Neural cell (in vitro differentiated cells): Measurements from ENCODE around the gene SPATA6L. TPM values are rescaled to one million over a fixed set of nuclear protein-coding genes. Genes with fewer than 3 reads are reported as not detected.

Experiments
- H2AFZ ChIP-seq: fragments of 200-600, 300-800 bp; sonication (generic), shearing (Covaris generic); 2 replicates; pipeline ENCODE4 v1.6.0; 2014; ENCODE audit warnings: low read depth, mild to moderate bottlenecking, antibody characterized with exemption, low read length, moderate library complexity
- H3F3A ChIP-seq: fragments of 200-600 bp; shearing (Covaris generic); 2 replicates; pipeline ENCODE4 v1.6.1; 2016; ENCODE audit warnings: mild to moderate bottlenecking, moderate library complexity, mixed read lengths, antibody characterized with exemption, low read length; ENCODE audit not compliant: insufficient read depth, poor library complexity, severe bottlenecking
- H3K27ac ChIP-seq: fragments of 200-600, 300-800 bp; sonication (generic), shearing (Covaris generic); 2 replicates; pipeline ENCODE4 v1.5.1; 2014; ENCODE audit warnings: mild to moderate bottlenecking, low read length, moderate library complexity
- H3K27me3 ChIP-seq: fragments of 300-800, 200-600 bp; sonication (generic), shearing (Covaris generic); 2 replicates; pipeline ENCODE4 v1.6.0; 2014; ENCODE audit warnings: mild to moderate bottlenecking, low read depth, low read length, moderate library complexity; ENCODE audit not compliant: insufficient read depth
- H3K36me3 ChIP-seq: fragments of 300-800, 200-600 bp; sonication (generic), shearing (Covaris generic); 2 replicates; pipeline ENCODE4 v1.5.1; 2014; ENCODE audit warnings: mild to moderate bottlenecking, antibody characterized with exemption, low read length, moderate library complexity; ENCODE audit not compliant: insufficient read depth
- H3K4me2 ChIP-seq: fragments of 300-800, 200-600 bp; sonication (generic), shearing (Covaris generic); 2 replicates; pipeline ENCODE4 v1.6.0; 2014; ENCODE audit warnings: mild to moderate bottlenecking, low read length
- H3K4me3 ChIP-seq: fragments of 300-800, 200-600 bp; sonication (generic), shearing (Covaris generic); 2 replicates; pipeline ENCODE4 v1.5.1; 2014; ENCODE audit warnings: mild to moderate bottlenecking, low read length, moderate library complexity
- H3K79me2 ChIP-seq: fragments of 200-600 bp; shearing (Covaris generic); replicated peaks from 2 replicates; pipeline ENCODE4 v1.6.0; 2014; ENCODE audit warnings: mild to moderate bottlenecking, low read length, moderate library complexity; ENCODE audit not compliant: insufficient read depth
- H3K9ac ChIP-seq: fragments of 300-800, 200-600 bp; sonication (generic), shearing (Covaris generic); 2 replicates; pipeline ENCODE4 v1.6.1; 2016; ENCODE audit warnings: mild to moderate bottlenecking, low read length, mixed read lengths
- H3K9me2 ChIP-seq: fragments of 200-600 bp; shearing (Covaris generic); 2 replicates; pipeline ENCODE4 v1.6.1; 2016; ENCODE audit warnings: mild to moderate bottlenecking, low read length, mixed read lengths; ENCODE audit not compliant: insufficient read depth
- H3K9me3 ChIP-seq: fragments of 200-600, 300-800 bp; sonication (generic), shearing (Covaris generic); 2 replicates; pipeline ENCODE4 v1.6.1; 2016; ENCODE audit warnings: mild to moderate bottlenecking, mixed run types, low read length, moderate library complexity, mixed read lengths
- H4K20me1 ChIP-seq: fragments of 200-600 bp; shearing (Covaris generic); 2 replicates; pipeline ENCODE4 v1.6.1; 2016; ENCODE audit warnings: mild to moderate bottlenecking, mixed run types; ENCODE audit not compliant: insufficient read depth
- EP300 ChIP-seq: fragments of 450-650 bp; conservative IDR thresholded peaks from 2 replicates; pipeline ENCODE4 v1.6.1; 2014; ENCODE audit warnings: antibody characterized with exemption, mild to moderate bottlenecking, moderate library complexity; ENCODE audit not compliant: poor library complexity, severe bottlenecking
- EZH2 ChIP-seq: fragments of 200-600, 300-800 bp; shearing (Covaris generic), sonication (generic); IDR thresholded peaks from 2 replicates; pipeline ENCODE4 v1.6.1; 2014; ENCODE audit warnings: antibody characterized with exemption, low read length, borderline replicate concordance, mild to moderate bottlenecking; ENCODE audit not compliant: insufficient read depth, poor library complexity, severe bottlenecking
- MXI1 ChIP-seq: fragments of 450-650 bp; conservative IDR thresholded peaks from 2 replicates; pipeline ENCODE4 v1.6.1; 2014; ENCODE audit warnings: antibody characterized with exemption, mild to moderate bottlenecking; ENCODE audit not compliant: poor library complexity, severe bottlenecking
- POLR2AphosphoS5 ChIP-seq: IDR thresholded peaks from 2 replicates; pipeline ENCODE4 v1.6.1; 2012
- RAD21 ChIP-seq: fragments of 450-650 bp; conservative IDR thresholded peaks from 2 replicates; pipeline ENCODE4 v1.6.1; 2014; ENCODE audit warnings: antibody characterized with exemption, mild to moderate bottlenecking, moderate library complexity
- SMC3 ChIP-seq: fragments of 450-650 bp; conservative IDR thresholded peaks from 2 replicates; pipeline ENCODE4 v1.6.1; 2014; ENCODE audit warnings: antibody characterized with exemption, mild to moderate bottlenecking, moderate library complexity; ENCODE audit not compliant: poor library complexity
- TAF1 ChIP-seq: IDR thresholded peaks from 2 replicates; pipeline ENCODE4 v1.6.1; 2012; ENCODE audit warnings: low read depth
- polyA plus RNA-seq: library from polyadenylated mRNA; depleted of rRNA; stranded (reverse); fragments of >200 nt; gene quantifications from 2 replicates; pipeline ENCODE4 v1.2.3, GENCODE V29; 2014
- TF ChIP-seq, protein P1 (sequence below): fragments of 450-650 bp; IDR thresholded peaks from 2 replicates; pipeline ENCODE4 v1.5.1; 2014; ENCODE audit warnings: antibody characterized with exemption, mild to moderate bottlenecking, moderate library complexity; ENCODE audit not compliant: poor library complexity, severe bottlenecking
- TF ChIP-seq, protein P2 (sequence below): IDR thresholded peaks from 2 replicates; pipeline ENCODE4 v1.6.1; 2012; ENCODE audit warnings: borderline replicate concordance

The SPATA6L gene
- polyA plus RNA-seq, 1 donor from 2014 or later = 0.89 TPM

DNA sequence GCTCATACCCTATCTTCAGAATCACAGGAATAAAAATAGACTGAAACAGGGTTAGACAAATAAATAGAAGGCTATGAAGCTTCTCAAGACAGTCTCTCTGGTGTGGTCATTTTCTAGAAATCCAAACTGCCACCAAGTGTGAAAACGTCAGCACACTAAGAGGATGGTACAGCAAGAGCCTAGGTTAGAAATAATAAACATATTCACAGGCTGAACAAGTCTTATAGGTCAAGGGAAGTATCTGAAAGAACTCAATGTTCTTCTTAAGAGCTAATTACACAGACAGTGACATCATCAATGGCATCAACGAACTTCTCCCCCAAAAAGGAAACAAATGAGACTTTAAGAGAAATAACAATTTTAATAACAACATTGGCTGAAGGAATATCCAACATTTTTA, 26.9 kb downstream of the SPATA6L start:
- no peak overlapping the region for H3K27ac ChIP-seq
- no peaks in the 10 kb centered on the region for H3F3A ChIP-seq
- no peaks in the 10 kb centered on the region for H3K9me2 ChIP-seq
- no peak overlapping the region for H3K4me2 ChIP-seq
- H3K9ac ChIP-seq = no peak overlapping the region
- no peak overlapping the region for H2AFZ ChIP-seq
- no peaks in the 10 kb centered on the region for H3K27me3 ChIP-seq
- H4K20me1 ChIP-seq = no peaks in the 10 kb centered on the region
- no peaks in the 10 kb centered on the region for H3K9me3 ChIP-seq
- TF ChIP-seq SMC3 = no peak
- TF ChIP-seq, protein P1, sequence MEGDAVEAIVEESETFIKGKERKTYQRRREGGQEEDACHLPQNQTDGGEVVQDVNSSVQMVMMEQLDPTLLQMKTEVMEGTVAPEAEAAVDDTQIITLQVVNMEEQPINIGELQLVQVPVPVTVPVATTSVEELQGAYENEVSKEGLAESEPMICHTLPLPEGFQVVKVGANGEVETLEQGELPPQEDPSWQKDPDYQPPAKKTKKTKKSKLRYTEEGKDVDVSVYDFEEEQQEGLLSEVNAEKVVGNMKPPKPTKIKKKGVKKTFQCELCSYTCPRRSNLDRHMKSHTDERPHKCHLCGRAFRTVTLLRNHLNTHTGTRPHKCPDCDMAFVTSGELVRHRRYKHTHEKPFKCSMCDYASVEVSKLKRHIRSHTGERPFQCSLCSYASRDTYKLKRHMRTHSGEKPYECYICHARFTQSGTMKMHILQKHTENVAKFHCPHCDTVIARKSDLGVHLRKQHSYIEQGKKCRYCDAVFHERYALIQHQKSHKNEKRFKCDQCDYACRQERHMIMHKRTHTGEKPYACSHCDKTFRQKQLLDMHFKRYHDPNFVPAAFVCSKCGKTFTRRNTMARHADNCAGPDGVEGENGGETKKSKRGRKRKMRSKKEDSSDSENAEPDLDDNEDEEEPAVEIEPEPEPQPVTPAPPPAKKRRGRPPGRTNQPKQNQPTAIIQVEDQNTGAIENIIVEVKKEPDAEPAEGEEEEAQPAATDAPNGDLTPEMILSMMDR = no peak
- TF ChIP-seq RAD21 = no peak
- no peak for TF ChIP-seq MXI1
- H3K4me3 ChIP-seq = no peak overlapping the region
- no peaks in the 10 kb centered on the region for H3K36me3 ChIP-seq
- no peaks in the 10 kb centered on the region for H3K79me2 ChIP-seq

DNA sequence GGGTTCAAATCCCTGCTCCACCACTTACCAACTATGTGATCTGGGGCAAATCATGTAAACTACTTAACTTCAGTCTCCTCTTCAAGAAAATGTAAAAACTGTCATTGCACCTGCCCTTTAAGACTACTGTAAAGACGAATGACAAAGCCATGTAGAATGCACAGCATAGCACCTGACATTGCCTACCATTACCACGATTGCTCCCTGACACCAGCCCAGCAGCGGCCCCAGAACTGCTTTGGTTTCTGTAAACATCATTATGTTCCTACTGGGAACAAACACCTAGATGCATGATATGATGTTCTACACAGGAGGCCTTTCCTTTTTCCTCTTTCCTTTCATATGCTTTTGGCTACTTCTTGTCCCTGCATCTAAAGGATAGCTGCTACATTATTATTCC, 27.3 kb downstream of the SPATA6L start:
- Histone ChIP-seq H3K9me2 (no peaks in the 10 kb centered on the region), H3K9me3 (no peaks in the 10 kb centered on the region), H3K27ac (no peak overlapping the region), H3K9ac (no peak overlapping the region), H4K20me1 (no peaks in the 10 kb centered on the region), H3K4me2 (no peak overlapping the region), H2AFZ (no peak overlapping the region), H3K4me3 (no peak overlapping the region), H3K27me3 (no peaks in the 10 kb centered on the region), H3F3A (no peaks in the 10 kb centered on the region), H3K79me2 (no peaks in the 10 kb centered on the region), H3K36me3 (no peaks in the 10 kb centered on the region)
- TF ChIP-seq, protein P1 = no peak
- TF ChIP-seq, protein P2, sequence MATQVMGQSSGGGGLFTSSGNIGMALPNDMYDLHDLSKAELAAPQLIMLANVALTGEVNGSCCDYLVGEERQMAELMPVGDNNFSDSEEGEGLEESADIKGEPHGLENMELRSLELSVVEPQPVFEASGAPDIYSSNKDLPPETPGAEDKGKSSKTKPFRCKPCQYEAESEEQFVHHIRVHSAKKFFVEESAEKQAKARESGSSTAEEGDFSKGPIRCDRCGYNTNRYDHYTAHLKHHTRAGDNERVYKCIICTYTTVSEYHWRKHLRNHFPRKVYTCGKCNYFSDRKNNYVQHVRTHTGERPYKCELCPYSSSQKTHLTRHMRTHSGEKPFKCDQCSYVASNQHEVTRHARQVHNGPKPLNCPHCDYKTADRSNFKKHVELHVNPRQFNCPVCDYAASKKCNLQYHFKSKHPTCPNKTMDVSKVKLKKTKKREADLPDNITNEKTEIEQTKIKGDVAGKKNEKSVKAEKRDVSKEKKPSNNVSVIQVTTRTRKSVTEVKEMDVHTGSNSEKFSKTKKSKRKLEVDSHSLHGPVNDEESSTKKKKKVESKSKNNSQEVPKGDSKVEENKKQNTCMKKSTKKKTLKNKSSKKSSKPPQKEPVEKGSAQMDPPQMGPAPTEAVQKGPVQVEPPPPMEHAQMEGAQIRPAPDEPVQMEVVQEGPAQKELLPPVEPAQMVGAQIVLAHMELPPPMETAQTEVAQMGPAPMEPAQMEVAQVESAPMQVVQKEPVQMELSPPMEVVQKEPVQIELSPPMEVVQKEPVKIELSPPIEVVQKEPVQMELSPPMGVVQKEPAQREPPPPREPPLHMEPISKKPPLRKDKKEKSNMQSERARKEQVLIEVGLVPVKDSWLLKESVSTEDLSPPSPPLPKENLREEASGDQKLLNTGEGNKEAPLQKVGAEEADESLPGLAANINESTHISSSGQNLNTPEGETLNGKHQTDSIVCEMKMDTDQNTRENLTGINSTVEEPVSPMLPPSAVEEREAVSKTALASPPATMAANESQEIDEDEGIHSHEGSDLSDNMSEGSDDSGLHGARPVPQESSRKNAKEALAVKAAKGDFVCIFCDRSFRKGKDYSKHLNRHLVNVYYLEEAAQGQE = no peak
- TF ChIP-seq EP300 (no peak), RAD21 (no peak), MXI1 (no peak), POLR2AphosphoS5 (no peak), EZH2 (no peak), SMC3 (no peak), TAF1 (no peak)
